ENCODE results near the gene ZFYVE9.
"Not testable (repeated sequence)": the region's sequence is repeated elsewhere in the genome, so short reads cannot be mapped to it uniquely, and the experiment has no call there.

The ZFYVE9 gene

DNA sequence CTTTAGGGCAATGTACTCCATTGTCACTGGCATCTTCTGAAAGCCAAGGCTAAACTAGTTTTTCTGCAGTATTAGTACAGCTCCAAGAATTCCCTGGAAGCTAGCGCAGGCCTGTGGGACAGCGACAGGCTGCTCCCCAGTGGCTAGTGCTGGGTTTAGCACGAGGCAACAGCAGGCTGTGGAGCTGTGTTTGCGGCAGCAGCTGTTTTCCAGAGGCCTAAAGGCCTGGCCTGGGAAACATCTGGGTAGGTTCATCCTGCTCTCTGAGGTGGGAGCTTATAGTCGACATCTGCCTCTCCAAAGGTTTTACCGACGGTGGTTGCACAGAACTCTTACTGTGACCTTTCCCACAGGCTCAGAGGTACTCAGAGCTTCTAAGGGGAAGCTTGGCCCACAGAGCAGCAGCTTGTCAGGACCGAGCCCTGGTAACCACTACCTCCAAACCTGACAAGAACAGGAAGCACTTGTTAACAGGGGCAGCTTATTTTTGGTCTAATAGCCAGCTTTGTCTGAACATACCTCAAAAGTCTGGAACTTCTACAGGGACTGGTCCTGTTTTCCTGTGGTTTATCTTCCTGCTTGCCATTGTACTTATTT lies 206.9 kb downstream of the ZFYVE9 start:
- DNase-seq = peak; percentile 57

DNA sequence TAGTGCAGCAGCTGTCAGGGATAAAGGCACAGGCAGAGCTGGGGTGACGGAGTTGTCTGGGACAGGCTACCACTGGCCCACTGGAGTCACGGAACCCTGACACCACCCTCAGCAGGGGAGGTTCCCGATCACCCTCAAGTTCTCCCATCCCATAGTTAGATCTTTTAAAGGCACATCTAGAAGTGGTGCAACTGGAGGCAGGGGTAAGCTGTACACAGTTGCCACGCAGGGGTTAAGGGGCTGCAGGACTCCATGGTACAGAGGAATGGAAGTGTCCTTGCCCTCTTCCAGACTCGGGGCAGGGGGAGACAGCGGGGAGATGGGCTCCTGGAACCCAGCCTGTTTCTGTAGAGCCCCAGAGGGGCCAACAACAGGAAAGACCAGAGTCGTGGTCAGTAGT lies 210.8 kb downstream of the ZFYVE9 start:
- no peak for DNase-seq

DNA sequence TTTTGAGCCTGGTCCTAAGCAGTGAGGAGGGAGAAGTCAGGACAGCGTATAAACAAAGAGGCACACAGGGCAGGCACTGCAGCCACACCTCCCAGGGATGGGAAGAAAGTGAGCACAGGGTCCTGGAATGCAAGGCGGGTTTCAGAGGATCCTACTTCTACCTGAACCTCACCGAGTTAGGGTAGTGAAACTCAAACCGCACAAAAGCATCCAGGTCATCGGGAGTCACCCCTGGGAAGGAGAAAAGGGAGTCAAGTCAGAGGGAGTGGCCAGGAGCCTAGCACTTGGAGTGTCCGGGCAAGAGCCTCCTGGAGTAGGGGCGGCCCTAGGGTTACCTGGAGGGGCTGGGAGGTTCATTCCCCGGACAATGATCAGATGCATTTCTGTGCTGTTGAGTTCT lies 213.5 kb downstream of the ZFYVE9 start:
- no peak for DNase-seq

DNA sequence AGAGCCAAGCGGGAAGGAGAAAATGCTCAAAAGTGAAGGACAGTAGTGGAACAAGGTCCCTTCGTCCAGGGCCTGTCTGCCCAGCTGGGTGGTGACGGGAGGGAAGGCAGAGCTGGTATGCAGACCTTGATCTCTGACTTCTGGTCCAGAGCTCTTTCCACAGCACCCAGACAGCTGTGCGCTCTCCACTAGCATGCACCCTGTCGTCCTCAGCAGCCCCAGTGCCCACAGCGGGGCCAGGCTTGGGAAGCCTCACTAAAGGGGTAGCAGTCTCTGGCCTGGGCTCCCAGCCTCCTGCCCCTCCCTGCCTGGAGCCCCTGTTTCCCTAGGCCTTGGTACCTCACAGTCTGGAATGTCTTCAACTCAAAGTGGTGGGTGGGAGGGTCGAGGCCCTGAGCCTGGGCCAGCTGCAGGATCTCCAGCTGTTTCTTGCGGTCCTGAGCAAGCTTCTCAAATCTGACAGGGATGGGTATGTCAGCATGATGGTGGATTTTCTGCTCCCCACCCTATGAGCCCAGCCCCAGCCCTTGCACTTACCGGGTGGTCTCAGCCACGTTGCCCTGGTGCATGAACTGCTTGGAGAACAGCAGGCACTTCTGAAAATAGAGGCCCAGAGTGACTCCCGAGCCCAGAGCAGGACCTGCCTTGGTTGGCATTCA lies 214.1 kb downstream of the ZFYVE9 start:
- DNase-seq = no peak

DNA sequence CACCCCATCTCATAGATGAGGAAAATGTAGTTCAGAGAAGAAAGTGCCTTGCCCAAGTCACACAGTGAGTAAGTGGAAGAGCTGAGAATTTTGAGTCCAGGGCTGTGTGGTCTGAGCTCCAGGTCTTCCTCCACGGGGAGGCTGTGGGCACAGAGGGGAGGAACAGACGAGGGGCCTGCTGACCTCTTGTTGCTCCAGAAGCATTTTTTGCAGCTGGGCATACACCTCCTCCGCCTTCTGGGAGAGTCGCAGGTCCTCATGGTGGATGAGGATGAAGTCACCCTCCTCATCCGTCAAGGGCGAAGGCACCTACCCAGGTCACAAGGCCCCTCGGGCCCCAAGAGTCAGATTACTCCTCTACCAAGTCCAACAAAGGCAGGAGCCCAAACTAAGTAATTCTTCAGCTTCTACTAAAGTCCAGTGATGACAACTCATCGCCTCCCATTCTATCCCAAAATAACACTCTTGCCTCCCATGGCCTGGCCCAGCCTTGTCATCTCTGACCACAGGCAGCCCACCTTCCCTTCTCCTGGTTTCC lies 215.0 kb downstream of the ZFYVE9 start:
- DNase-seq = no peak

DNA sequence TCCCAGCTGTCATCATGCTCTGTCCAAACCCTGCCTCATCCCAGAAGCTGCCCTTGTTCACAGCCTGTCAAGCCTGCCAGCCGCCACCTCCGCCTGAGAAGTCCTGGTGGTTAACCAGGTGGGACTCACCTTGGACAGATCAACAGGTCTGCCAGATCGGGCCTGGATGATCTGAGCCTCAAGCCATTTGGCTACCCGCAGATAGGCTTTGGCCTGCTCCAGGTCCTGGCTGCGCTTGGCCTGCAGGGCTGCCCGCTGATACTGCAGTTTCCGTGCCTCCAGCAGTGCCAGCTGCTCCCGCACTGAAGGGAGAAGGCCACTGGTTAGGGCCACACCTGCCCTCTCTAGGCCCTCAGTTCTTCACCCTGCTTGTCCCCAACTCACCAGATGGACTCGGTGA lies 215.5 kb downstream of the ZFYVE9 start:
- no peak for DNase-seq

DNA sequence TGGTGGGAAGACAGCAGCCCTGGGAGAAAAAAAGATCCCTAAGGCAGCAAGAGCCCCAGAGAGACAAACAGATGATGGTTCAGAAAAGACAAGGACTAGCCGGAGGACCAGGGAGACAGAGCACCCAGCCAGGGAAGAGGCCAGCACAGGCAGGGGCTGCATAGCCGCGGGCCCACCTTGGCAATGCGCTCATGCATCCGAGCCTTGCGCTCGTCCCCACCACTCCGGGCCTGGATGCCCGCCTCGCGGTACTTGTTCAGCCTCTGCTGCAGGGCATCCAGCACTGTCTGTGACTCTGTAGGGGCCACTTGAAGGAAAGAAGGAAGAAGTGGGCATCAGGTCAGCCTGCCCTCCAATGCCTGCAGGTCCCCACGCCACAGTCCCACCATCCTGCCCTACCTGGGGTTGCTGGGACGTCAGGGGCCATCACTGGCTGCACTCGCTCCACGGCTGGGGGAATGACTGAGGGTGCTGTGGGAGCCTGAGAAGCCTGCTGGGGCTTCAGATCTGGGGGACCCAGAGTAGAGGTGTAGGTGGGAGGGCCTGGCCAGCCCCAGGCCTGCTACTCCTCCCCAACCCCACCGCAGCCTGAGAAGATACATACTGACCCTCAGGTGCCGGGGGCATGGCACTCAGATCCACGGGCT lies 217.1 kb downstream of the ZFYVE9 start:
- no peak for DNase-seq

DNA sequence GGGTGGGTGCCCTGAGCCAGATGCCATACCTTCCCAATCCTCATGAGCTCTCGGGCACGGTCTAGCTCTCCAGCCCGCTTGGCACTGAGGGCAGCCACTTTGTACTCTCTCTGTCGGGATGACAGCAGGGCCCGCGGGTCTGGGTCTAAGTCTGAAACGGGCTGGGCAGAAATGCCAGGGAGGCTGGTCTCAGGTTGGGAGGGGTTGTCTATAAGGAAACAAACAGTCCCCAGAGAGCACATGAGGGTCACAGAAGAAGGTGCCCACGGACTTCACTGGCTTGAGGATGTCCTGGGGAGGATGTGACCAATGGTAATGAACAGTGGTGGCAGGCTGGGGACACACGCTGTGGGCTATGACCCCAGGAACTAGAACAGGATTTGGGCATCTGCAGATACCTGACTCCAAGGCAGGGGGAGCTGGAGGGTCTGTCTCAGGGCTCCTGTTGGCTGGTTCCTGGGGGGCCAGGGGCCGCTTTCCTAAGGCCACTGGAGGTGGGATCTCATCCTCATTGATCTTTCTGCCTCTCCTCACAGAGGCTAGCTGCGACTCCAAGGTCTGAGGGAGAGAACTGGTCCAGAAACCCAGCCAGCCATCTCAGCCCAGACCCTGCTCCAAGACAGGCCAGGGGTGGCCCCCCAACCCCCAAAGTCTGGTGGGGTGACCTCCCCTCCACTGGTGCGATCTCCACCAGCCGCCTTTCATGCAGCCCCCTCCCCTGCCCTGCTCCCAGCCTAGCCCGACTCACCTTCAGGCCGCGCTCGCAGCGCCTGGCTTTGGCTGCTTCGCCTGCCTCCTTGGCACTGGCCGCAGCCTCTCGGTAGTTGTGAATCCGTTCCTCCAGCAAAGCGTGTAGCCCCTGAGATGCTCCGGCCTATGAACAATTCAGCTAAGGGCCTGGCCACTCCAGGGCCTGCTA lies 218.0 kb downstream of the ZFYVE9 start:
- no peak for DNase-seq

DNA sequence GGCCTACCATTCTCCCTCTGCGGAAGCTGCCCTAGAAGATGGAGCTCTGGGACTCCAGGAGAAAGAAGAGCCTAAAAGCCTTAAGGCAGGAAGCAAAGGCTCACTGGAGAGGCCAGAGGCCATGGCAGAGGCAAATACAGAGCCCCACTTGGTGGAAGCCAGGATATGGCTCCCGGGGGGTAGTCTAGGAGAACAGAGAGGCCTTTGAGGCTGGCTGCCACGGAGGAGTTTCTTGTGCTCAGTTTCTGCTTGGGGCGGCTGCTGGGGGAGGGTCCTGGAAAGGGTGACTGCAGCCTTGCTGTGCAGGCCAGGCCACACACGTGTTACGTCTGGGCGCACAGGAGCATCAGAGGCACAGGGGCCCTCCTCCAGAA lies 218.7 kb downstream of the ZFYVE9 start:
- DNase-seq = no peak

DNA sequence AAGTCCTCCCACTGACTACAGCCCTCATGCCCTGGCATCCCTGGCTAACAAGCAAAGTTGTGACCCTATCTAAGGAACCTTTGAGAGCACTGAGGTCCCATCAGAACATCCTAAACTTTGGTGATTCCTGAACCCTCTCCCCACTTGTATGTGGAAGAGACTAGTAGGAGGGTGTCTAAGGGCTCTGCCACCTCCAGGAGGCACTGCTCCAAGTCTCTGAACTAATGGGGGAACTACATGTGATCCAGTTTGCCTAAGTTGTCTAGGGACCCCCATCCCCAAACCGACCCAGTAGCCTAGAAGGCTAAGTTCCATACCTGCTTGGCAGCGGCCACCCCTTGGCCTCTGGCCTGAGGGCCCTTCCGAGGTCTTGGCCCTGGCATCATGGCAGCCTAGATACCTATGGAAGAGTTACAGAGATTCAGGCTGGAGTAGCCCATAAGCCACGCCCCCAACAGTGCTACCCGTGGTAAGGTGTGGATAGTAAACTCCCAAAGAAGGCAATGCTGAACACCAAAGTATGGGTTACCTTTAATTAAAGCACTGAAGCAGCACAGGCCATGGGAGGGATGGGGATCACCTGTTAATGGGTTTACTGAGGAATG lies 222.4 kb downstream of the ZFYVE9 start:
- DNase-seq = peak; percentile 28

DNA sequence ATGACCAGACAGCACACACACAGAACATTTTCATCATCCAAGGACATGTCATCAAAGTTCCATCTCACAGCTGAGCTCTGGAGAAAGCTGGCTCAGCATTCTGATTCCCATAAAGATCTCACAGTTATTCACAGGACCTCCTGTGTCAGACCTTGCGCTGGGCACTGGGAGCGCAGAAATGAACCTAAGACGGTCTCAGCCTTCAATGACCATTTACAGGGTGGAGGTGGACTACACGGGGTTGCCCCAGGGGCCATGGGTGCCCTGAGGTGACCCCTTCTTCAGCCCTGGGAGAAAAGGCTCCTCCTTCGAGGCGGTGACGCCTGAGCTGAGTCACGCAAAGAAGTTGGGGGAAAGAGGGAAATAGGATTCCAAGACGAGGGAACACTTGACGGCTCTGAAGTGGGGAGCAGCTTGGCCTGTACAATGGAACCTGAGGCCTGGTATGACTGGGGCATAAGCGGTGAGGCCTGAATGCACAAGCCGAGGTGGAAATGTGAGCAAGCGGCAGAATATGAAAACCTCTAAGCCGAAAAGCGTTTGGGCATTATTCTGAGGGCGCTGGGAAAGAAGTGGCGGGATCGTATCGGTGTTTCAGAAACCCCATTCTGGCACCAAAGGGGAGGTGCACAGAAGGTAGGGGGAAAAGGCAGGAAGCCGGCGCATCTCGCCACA lies 223.3 kb downstream of the ZFYVE9 start:
- peak; percentile 60 for DNase-seq

DNA sequence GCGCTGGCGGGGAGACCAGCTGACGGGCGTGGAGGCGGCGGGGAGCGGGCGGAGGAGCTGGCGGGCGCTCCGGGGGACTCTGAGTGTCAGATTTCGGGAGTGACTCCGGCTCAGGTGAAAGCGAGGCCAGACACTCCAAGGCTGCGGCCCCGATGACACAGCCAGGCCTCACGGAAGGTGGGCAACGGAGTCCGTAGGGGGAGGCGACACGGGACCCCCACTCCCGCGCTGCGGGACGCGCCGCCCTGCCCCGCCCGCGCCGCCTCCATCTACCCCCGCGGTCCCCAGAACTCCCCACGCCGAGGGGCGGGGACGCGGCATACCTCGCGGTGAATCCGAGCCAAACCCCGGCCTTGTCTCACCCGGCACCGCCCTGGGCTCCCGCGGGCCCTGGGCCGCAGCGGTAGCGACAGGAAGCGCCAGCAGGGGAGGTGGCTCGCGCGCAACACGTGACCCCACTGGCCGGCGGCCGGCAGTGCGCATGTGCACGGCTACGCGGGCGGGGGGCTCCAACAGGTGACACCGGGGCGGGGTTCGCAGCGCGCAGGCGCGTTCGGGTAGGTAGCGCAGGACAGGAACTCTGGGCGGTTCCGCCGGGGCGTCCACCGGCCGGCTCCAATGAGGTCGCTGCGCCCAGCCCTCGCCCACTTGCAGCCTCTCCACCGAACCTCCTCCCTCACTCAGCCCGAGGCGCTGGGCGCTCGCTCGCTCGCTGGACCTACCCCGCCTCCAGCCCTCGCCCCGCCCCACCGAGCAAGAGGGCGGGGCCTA lies 224.0 kb downstream of the ZFYVE9 start, which contains the start of gene CC2D1B:
Gene CC2D1B, minus strand, starts transcription at position 460 of the 771 bp plus-strand sequence. CDS start 1,585 bp downstream, outside the sequence.
- DNase-seq = peak; percentile 99

DNA sequence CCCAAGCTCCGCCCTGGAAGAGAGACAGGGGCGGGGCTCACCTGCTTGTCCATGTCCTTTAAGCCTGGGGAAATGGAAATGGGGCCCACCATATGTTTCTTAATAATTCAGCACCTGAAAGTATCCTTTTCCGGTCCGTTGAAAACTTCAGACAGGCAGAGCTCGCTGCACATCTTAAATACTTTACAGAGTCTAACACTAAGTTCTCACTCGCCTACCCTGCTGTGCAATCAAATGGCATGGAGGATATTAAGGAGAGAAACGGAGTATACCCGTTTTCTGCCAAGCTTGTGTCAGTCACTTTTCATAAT lies 224.6 kb downstream of the ZFYVE9 start:
- no peak for DNase-seq

DNA sequence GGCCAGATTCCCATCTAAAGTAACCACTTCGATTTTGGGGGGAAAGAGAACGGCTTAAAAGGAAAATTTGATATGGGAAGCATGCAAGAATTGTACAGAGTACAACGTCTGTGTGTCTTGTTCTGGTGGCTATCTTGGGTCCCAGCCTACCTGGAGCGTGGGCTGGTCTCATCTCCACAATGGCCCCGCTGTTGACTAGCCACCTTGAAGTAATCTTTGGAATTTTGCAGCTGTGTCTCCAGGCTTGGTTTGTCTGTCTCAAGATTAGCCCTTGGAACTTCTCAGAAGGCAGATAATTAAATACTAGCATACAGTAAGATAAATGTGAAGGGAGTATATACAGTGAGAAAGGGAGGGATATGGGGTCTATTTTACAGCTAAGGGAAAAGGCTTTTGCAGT lies 225.4 kb downstream of the ZFYVE9 start:
- no peak for DNase-seq

DNA sequence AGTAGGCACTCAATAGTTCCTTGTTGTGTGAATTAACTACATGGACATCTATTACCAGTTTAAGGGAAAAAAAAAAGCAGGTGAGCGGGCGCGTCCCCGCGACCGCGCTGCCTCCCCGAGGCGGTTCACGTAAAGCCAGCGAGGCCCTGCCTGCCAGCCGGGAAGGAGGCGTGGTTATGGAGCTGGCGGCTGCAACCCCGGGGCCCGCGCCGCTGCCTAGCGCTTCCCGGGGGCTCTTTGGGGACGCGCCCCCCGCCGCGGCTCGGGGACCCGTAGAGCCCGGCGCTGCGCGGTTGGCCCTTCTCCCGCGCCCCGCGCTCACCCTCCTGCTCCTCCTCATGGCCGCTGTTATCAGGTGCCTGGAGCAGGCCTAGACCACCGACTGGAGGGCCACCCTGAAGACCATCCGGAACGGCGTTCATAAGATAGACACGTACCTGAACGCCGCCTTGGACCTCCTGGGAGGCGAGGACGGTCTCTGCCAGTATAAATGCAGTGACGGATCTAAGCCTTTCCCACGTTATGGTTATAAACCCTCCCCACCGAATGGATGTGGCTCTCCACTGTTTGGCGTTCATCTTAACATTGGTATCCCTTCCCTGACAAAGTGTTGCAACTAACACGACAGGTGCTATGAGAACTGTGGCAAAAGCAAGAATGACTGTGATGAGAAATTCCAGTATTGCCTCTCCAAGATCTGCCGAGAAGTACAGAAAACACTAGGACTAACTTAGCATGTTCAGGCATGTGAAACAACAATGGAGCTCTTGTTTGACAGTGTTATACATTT lies 226.7 kb downstream of the ZFYVE9 start:
- peak; percentile 84 for DNase-seq

DNA sequence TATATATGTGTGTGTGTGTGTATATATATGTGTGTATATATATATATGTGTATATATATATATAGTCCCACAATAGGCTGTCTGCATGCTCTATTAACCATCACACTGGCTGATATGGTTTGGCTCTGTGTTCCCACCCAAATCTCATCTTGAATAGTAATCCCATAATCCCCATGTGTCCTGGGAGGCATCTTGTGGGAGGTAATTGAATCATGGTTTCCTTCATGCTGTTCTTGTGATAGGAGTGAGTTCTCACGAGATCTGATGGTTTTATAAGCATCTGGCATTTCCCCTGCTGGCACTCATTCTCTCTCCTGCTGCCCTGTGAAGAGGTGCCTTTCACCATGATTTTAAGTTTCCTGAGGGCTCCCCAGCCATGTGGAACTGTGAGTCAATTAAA lies 228.0 kb downstream of the ZFYVE9 start:
- DNase-seq = not testable (repeated sequence)

DNA sequence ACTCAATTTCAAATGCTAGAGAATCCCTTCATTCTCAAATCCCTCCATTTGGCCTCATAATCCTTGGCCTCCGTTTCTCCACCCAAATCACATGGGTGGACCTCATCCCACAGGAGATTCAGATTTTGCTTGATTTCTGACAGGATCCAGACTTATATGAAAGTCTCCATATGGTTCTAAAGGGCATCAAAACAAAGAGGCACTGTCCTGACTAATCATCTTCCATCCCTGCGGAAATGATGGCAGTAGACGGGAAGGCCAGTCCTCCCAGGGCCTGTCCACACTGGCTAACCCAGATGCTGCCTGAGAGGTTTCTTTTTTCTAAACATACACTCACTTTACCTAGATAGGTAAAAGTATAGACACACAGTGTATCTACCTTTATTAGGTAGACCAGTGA lies 243.5 kb downstream of the ZFYVE9 start:
- DNase-seq = no peak

DNA sequence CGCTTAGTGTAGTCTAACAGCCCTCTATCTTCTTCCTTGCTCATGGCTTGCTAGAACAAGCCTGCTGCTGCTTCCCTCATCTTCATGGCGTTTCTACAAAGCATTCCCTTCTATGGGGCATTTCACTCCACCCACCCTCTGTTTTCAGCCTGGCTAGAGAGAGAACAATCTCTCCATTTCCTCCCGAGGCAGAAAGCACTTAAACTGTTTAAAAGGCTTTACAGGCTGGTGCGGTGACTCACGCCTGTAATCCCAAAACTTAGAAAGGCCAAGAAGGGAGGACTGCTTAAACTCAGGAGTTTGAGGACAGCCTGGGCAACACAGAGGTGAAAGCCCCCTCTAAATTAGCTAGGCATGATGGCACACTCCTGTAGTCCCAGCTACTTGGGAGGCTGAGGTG lies 244.6 kb downstream of the ZFYVE9 start:
- no peak for DNase-seq

DNA sequence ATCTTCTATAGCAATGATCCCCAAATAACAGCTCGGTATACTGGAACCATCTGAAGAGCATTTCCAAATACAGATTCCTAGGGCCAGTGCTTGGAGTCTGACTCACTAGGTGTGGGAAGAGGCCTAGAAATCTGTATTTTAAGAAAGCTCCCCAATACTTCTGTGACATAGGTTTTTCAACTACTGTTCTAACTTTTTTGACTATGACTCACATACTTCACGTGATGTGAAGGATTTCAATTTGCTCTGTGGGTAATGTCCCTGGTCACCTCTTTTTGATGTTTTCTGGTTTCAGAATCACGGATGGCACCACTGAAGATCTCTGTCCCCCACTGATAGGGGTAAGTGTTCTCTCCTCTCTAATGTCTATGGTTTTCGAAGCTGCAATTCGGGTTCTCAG lies 251.3 kb downstream of the ZFYVE9 start:
- DNase-seq = no peak
